ENCODE measurements around the gene PSMB8.

Gene PSMB8

DNA sequence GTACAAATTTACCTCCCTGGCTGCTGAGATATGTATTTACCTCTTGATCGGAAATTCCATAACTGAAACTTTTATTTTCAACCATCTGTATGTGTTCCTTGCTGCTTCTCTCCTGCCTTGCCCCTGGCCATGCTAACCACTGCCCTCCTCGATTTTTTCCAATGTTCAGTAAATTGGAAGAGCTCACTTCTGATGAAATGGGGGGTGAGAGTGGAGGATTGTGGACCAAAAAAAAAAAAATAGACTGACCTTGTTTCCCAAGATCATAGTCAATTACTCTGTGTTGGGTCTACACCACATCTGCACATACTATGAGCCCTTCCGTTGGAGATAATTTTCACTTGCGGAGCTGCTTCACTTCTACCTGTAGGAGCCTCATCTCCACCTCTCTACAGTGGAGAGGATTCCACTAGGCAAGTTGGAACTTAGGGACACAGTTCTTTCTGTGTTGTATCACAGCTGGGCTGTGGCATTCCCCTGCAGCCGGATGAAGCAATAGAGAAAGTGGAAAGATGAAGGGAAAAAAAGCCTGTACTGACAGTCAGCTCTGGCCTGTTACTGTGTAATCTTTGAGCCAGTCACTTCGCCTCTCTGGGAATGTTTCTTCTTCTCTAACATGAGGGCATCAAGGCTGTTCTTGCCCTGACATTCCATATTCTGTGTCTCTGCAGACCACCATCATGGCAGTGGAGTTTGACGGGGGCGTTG is 11.8 kb upstream of the PSMB8 start:
- no peak for DNase-seq

DNA sequence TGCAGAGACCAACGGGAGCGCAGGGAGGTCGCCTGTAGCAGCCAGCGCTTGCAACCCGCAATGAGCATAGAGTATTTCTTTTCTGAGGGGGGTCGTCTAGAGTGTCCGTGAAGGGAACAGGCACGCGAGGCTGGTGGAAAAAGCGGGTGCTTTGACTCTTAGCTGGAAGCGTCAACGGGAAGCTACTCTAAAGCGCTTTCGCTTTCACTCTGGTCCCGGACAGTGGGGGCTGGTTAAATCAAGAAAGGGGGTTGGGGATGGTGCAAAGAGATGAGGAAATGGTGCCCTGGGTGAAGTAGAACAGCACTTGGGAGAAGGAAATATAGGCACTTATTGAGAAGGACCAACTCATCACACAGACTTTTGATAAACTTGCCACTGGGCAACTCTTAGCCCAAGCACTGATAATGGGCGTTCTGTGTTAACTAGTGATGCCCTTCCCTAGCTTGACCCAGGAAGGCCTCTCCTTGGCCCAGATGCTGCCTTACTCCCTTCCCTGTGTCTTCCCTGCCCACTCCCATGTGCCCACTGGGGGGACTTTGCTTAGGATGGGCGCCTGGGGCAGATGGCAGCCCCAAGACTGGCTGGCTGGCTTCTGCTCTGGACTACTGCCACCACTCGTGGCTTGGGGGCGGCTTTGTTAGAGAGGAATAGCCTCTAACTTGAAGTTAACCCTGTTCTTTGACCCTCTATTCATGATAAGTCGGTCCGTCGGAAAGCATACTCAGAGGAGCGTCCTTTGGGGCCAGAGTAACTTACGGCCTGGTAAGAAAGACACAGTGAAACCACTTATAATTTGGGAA is 10.7 kb upstream of the PSMB8 start:
- peak; percentile 61 to 63 for DNase-seq

DNA sequence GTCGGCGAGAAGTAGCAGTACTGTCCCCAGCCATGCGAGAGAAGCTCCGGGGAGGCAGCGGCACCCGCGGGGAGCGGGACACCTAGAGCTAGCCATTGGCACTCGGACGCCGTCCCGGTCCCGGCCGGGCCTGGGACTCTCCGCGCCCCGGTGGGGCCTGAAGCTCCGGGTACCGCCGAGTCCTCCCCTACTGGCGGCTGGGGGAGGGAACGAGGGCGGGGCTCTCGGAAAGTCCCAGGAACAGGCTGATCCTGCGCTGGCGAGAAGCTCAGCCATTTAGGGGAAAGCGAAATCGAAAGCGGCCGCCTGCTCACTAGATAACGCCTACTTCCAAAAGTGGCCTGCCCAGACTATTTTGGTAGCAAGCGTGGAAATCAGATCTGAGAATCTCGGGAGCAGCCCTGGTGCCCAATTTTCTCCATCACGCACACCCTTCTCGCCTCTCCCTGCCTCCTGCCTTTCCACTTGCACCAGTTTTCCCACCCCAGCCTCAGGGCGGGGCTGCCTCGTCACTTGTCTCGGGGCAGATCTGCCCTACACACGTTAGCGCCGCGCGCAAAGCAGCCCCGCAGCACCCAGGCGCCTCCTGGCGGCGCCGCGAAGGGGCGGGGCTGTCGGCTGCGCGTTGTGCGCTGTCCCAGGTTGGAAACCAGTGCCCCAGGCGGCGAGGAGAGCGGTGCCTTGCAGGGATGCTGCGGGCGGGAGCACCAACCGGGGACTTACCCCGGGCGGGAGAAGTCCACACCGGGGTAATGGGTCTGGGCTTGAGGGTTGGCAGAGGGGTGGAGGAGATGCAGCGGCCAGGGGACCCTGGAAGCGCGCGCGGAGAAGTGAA is 9.9 kb upstream of the PSMB8 start, which contains the start of the genes PSMB9 and TAP1:
Gene PSMB9, plus strand, starts transcription at position 652 of the 835 bp plus-strand sequence. Its CDS starts 38 bp downstream, at position 690.
Gene TAP1, minus strand, starts transcription at position 164 of the 835 bp plus-strand sequence. Its CDS starts 68 bp downstream, at position 96.
- DNase-seq, result peak; percentile 98 to 99

DNA sequence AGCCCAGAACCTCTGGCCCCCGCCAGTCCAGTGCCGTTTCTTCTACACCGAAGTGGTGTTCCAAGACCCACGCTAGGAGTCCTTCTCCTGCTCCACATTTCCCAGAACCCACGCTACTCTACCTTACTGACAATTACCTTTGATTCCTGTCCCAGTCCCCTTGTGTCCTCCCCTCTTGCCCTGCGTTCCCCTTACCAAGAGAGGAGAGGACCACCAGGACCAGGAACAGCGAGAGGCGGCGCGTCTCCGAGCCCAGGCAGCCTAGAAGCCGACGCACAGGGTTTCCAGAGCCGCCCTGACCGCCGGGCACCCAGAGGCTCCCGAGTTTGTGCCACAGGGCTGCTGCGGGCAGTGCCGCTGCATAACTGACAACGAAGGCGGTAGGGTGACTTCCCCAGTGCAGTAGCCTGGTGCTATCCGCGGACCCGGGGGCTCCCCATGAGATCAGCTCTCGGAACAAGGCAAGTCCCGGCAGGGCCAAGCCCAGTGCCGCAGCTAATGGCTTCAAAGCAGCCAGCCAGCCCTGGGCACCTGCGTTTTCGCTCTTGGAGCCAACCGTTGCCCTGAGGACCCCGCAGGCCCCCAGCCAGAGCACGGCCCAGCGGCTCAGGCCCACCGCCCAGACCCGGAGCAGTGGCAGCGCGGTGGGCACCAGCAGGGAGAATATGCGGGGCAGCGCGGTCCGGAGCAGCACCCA is 9.1 kb upstream of the PSMB8 start:
- peak; percentile 44 to 52 for DNase-seq

DNA sequence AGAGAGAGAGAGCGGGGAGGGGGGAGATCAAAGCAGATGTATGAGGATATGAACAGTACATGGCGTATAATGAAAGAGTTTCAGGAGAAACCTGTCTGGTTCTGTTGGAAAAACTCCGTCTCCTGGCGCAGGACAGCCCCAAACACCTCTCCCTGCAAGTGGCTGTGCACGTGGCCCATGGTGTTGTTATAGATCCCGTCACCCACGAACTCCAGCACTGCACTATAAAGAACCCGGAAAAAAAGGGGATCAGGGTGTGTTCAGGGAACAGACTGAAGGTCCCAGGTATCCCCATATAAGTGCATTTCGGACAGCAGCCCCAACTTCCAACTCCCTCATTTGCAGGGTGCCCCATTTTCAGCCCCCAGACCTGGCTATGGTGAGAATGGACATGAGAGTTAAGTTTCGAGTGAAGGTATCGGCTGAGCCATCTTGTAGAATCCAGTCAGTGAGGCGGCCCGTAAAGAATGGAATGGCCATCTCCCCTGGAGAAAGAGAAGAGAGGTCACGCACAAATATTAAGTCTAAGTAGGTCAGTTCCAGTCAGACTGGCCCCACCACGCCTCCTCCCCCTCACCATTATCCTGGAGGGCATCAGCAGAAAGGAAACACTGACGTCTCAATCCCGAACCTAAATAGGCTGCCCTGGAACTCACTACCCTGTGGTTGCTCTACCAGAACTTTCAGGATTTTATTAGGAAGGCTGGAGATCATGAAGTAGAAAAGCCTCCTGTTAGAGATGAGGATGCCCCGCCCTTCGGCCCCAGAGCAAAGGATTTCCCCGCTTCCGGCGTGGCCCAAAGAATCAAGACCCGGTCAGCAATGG is 8.4 kb upstream of the PSMB8 start:
- no peak for DNase-seq

DNA sequence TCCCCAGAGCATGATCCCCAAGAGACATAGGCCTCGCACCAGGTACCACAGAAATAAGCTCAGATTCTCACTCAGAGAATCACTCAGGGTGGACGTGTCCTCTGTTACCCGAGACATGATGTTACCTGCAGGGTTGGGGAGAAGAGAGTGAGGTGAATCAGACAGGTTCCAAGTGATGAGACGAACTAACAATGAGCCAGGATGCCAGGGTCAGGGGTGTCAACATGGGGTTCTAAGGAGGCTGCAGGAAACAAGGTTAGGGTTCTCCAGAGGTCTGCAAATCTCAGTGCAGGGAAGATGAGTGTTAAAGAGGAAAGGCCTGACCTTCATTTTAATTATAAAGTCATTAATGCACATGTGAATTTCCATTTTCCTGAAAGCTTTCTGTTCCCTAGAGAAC is 7.2 kb upstream of the PSMB8 start:
- DNase-seq, result no peak

DNA sequence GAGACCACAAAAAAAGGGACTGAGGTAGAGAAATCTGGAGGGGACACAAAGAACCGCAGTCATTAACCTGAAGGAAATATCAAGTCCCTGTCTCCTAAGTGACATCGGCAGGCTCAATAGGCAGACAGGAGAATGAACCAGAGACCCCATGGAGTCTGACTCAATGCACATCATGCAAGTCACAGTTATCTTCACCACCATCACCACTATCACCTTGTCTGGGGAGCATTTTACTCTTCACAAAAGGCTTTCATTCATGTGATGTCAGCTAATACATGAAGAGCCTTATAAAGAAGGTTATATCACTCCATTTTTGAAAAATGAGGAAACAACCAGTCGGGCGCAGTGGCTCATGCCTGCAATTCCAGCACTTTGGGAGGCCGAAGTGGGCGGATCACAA is 5.3 kb upstream of the PSMB8 start:
- no peak for DNase-seq

DNA sequence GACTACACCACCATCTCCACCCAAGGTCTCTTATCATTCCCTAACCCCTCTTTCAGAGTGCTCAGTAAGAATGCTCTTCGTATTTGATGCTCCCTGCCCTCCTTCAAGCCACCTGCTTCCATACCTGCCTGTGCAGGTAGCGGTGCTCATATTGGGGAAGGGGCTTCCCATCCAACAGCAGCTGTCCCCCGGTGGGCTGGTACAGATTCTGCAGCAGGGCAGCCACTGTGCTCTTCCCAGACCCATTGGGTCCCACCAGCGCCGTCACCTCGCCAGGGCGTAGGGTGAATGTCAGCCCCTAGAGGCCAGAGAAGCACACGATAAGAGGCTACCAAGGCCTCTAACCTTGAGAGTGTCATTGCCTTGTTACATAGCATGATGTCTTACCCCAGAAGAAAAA is 3.9 kb upstream of the PSMB8 start:
- no peak for DNase-seq

DNA sequence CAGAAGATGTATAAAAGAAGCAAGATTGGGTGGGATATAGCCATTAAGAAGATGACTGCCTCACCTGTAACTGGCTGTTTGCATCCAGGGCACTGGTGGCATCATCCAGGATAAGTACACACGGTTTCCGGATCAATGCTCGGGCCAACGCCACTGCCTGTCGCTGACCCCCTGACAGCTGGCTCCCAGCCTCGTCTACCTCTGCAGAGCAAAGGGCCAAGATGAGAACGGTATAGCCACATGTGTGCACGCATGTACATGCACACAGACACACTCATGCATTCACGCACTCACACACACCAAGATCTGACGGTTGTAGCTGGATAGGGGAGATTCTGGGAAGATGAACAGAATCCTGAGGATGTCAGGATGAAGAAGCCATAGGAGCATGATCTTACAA is 3.2 kb upstream of the PSMB8 start:
- no peak for DNase-seq

DNA sequence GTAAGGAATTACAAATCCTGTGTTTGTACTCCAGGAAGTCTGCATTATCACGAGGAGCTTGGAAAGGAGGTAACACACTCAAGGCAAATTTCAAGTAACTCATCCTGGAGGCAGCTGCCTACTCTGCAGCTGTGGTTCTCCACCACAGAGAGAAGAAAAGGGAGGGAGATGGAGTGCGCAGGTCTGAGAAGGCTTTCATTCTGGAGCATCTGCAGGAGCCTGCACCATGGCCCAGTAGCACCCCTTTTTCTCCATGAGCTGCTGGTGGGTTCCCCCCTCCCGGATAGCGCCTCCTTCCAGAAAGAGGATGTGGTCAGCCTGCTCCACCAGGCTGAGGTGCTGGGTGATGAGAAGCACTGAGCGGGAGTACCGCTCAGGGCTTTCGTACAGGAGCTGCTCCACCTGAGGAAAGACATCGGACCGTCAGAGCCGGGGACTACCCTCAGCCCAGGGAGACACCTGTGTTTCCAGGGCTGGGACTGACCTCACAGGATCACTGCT is 1.6 kb upstream of the PSMB8 start:
- no peak for DNase-seq

DNA sequence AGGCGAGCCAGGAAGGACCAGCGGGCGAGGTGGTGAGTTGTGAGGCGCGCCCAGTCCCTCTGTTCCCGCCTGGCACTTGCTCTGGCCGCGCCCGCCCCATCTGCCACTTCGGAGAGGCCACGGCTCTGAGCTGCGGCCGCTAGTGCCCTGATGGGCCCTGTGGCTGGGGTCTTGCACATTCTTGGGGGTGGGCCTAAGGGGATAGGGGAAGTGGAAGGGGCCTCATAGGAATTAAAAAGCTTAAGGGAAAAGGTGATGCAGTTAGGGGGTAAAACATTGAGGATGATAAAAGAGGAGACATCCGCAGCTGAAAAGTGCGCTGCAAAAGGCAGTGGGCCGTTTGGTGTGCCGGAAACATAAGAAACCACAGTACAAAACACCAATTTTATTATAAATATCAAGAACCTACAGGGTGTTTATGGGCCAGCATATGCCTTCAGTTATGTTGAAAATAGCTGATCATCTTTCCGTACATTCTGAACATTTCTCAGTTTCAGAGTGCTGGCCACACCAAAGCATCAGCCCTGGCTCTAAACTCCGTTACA is 1.1 kb upstream of the PSMB8 start:
- DNase-seq, result no peak

DNA sequence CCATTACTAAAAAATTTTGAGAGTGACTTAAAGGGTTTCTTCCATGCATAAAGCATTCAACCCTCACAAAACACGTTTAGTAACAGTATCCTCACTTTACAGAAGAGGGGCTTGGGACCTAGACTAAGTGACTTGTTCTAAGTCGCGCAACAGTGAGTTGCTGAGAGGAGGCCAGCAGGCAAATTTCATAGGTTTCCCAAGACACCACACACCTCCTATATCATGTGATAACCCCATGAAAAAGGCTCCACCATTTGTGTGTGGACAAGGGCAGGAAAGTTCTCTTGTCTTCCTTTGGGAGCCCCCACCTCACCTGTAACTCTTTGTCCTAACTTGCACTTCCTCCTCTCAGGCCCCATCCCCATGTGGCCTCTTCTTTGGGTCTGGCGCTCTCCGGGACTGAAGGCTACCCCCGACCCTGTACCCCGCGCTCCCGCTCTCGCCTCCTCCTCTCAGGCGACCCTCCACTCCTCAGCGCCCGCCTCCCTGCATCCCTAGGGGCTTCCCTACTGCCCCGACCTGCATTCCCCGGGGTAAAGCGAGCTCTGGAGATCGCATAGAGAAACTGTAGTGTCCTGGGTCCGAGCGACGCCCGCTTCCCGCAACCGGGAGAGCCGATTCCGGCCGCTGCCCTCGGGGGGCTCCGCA is 392 bp downstream of the PSMB8 start:
- no peak for DNase-seq

DNA sequence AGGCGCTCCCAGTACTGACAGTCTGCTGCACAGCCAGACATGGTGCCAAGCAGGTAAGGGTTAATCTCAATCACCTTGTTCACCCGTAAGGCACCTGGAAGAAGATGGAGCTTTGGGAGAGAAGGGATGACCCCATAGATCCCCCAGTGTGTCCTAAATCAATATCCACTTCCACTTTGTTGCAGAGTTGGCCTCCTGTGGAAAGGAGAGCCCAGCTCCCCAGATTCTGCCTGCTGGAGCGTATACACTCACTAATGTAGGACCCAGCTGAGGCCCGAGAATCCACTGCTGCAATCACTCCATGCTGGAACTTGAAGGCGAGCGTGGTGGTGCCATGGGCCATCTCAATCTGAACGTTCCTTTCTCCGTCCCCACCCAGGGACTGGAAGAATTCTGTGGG is 1.2 kb downstream of the PSMB8 start:
- no peak for DNase-seq

DNA sequence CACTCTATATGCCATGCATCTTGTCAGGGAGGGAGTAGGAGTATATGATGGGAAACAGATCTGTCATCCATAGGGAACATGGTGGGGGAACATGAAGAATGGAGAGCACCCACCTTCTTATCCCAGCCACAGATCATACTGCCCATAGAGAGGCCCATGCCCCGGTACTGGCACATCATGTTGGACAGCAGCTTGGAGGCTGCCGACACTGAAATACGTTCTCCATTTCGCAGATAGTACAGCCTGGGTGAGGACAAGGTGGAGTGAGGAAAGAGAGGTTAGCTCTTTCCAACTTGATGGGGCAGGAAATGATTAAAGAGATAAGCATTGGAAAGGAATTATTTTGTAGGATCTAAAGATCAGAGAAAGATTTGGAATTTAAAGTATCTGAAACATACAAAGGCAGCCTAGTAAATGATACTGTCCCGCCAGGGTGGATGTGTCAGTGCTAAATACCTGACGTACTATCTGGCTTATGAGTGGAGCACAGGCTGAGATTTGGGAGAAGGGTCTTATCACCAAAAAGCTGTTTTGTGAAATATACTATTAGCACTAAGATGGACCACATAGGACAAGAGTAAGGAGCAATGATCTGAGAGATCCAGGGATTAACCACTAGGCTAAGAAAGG is 1.7 kb downstream of the PSMB8 start:
- no peak for DNase-seq

DNA sequence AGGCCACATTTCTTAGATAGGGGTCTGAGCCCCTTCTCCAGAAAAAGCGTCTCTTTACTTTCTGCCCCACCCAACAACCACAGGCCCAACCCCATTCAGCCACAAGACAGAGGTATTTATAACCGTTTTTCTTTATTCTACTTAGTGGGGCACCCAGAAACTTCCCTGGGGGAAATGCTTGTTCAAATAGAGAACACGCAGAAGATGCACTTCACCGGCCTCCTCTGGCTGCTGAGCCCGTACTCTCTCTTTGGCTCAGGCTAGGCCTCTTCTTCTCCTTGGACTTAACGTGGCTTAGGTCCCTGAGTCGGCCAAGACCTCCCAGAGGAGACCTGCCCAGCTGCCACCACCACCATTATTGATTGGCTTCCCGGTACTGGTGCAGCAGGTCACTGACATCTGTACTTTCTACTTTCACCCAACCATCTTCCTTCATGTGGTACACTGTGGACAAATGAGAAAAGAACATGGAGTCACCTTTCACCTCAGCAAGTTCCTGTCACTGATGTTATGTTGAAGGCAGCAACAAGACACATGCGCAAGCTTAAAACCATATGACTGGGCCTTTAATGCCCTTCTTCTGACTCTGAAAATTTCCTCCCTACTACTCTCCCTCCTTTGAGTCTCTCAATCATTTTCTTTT is 3.1 kb downstream of the PSMB8 start:
- DNase-seq, result no peak

DNA sequence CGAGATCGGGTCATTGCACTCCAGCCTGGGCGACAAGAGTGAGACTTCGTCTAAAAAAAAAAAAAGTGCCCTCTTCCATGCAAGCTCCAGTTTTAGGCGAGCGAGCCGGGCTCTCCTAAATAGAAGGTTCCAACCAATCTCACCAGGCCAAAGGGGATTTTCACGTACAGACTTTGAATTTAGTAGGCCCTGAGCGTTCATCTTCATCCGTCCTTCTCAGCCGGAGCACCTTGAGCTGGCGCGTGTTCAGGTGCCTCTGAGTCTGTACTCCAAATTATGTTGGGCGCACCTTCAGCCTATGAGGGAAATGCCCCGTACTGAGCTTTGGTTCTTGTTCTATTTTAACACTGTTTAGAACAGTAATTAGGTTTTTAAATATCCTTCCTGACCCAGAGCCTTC is 4.5 kb downstream of the PSMB8 start:
- no peak for DNase-seq

DNA sequence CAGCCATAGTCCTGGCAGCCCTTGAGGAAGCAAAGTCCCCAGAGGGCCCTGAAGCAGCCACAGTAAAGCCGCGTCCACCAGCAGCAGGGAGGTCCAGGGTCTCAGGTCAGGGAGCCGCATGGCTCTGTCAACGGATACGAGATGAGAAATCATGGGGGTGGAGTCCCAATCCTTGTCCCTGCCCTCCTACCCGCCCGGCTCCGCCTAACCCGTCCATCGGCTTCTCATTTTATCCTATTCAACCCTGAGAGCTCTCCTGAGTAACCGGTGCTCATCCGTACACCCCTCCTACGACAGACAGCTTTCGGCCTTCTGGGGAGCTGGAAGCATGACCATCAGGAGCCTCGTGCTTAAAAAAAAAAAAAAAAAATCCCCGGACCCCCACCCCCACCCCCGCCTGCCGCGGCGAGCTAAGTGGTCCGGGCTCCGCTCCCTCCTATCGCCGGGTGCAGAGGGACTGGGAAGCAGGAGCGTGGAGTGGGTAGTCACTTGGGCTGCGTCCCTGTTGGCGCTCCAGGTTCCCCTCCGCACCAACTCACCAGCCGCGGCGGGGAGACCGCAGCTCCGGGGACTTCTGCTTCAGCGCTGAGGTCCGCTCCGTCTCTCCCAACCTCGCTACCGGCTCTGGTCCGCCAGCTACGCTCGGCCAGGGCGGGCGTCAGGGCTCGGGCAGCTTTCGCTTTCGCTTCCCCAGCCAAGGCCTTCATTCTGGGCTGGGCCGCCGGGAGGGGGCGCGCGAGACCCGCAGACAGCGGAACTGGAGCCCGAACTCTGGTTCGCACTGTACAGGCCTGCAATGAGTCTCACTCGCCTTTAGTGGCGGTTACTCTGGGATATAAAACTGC is 5.5 kb downstream of the PSMB8 start, which contains the start of gene TAP2:
Gene TAP2, minus strand, starts transcription at position 626 of the 845 bp plus-strand sequence. Its CDS starts 506 bp downstream, at position 120.
- DNase-seq, result peak; percentile 97 to 98

DNA sequence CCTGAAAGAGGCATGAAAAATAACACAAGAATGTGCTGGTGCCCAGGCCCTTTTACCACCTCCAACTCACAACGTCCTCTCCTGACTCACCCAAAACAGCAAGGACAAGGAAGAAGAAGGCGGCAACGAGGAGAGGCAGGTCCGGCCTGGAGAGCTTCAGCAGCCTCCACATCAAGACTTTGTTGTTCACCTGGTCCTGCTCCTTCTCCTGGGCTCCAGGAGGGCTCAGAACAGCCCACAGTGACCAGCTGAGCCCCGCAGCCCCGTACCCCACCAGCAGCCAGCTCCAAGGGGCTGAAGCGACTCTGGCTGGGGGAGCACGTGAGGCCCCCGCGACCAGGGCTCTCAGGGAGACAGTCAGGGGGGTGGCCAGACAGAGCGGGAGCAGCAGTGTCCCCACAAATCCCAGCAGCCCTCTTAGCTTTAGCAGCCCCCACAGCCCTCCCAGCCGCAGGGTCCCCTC is 6.2 kb downstream of the PSMB8 start:
- no peak for DNase-seq
